Ishikawa (cell line): ENCODE data around the gene DMBT1.

ENCODE experiments used
- CEBPB ChIP-seq: IDR thresholded peaks from 2 replicates; pipeline ENCODE4 v1.6.1; 2012
- YY1 ChIP-seq: IDR thresholded peaks from 2 replicates; pipeline ENCODE4 v1.6.1; 2012; ENCODE audit warnings: low read depth

DNA sequence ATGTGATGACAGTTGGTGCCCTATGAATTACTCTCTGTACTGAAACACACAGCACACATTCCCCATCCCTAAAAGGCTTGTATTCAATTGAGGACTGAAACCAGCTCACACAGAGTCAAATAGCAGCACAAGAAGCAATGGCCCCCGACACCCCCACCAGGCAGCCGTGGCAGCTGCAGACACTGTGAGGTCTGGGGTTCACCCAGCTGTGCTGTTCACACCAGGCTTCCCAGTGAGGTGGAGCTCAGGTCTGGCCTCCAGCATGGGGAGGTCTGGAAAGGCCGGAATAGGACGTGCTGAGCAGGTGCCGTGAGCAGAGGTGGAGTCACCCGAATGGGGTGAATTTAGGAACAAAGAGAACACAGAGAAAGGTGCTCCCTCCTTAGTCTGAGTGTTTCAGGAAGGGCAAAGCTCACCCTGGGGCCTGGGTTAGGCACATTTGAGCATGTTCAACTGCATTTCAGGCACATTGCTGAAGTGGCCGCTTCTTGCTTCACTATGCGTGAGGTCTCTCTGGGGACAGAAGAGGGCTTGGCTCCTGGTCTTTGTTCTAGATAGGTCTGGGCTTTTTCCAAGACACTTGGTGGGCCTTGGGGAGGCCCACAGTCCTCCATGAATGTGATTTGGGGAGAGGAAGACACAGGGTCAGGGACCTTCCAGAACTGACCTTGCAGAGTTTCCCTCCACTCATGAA, 97.9 kb downstream of the DMBT1 start:
- TF ChIP-seq YY1 = no peak
- TF ChIP-seq CEBPB = no peak
